Esophagus (tissue), 2 donors: ENCODE results near the gene TMEM117. TPM values are rescaled to one million over a fixed set of nuclear protein-coding genes. Genes with fewer than 3 reads are reported as not detected.
"Not testable (repeated sequence)": the region's sequence is repeated elsewhere in the genome, so short reads cannot be mapped to it uniquely, and the experiment has no call there.

Experiments used
- H3K27ac ChIP-seq, 2 donors: one replicate each; pipeline ENCODE4 v1.5.1; 2013; ENCODE audit warnings: low read depth in 2 of 2, mild to moderate bottlenecking in 2 of 2, inconsistent platforms in 1 of 2, low read length in 1 of 2, moderate library complexity in 1 of 2
- H3K27me3 ChIP-seq, 2 donors: one replicate each; pipeline ENCODE4 v1.6.1; 2013; ENCODE audit warnings: low read length in 2 of 2, control low read depth in 1 of 2, mild to moderate bottlenecking in 1 of 2; ENCODE audit not compliant: insufficient read depth in 2 of 2, control insufficient read depth in 1 of 2
- H3K36me3 ChIP-seq, 2 donors: one replicate each; pipeline ENCODE4 v1.6.1; 2013; ENCODE audit warnings: low read length in 1 of 2; ENCODE audit not compliant: control insufficient read depth in 2 of 2, insufficient read depth in 2 of 2
- H3K4me1 ChIP-seq, 2 donors: one replicate each; pipeline ENCODE4 v1.6.1; 2013; ENCODE audit warnings: low read length in 1 of 2; ENCODE audit not compliant: control insufficient read depth in 2 of 2, insufficient read depth in 2 of 2
- H3K4me3 ChIP-seq, 2 donors: one replicate each; pipeline ENCODE4 v1.5.1; 2013; ENCODE audit warnings: low read length in 2 of 2, mild to moderate bottlenecking in 2 of 2, low read depth in 1 of 2, moderate library complexity in 1 of 2
- H3K9me3 ChIP-seq, 2 donors: one replicate each; pipeline ENCODE4 v1.6.1; 2013; ENCODE audit warnings: mild to moderate bottlenecking in 2 of 2, low read depth in 1 of 2, low read length in 1 of 2, moderate library complexity in 1 of 2; ENCODE audit not compliant: control insufficient read depth in 2 of 2, insufficient read depth in 1 of 2
- WGBS, 2 donors: extraction: QIAGEN DNeasy Blood & Tissue Kit; methylation state at CpG; one replicate each; pipeline ENCODE4 v1.1.7; 2013; 5-methylcytosine and 5-hydroxymethylcytosine counted together
- polyA plus RNA-seq, 2 donors: library from polyadenylated mRNA; stranded (reverse); fragments of 200-250 nt; gene quantifications; one replicate each; pipeline ENCODE4 v1.2.3, GENCODE V29; 2013
- donor health status: healthy with polysubstance abuse.
- donor health status: Bipolar disorder and iron deficiency.

TMEM117 gene
- polyA plus RNA-seq, 2 donors = 5.2 to 6.6 TPM

- Histone ChIP-seq H3K4me3 (no peak overlapping the region), H3K36me3 (no peaks in the 10 kb centered on the region), H3K27ac (no peak overlapping the region), H3K4me1 (peaks cover 0 to 2% of the 10 kb centered on the region in 2 donors), H3K27me3 (no peaks in the 10 kb centered on the region), H3K9me3 (no peaks in the 10 kb centered on the region)
- WGBS, 2 donors = 75 to 80% methylated on average over 3 of the region's 3 CpGs
Observed at GRCh38 chr12:44025499-44025898, 189.6 kb downstream of the TMEM117 start.

- Histone ChIP-seq H3K36me3 (no peaks in the 10 kb centered on the region), H3K4me1 (peaks cover 0 to 2% of the 10 kb centered on the region in 2 donors), H3K9me3 (no peaks in the 10 kb centered on the region), H3K27me3 (no peaks in the 10 kb centered on the region), H3K4me3 (no peak overlapping the region), H3K27ac (no peak overlapping the region)
- WGBS, 2 donors = 89 to 95% methylated on average over 2 of the region's 2 CpGs
Observed at GRCh38 chr12:44026046-44026445, 190.2 kb downstream of the TMEM117 start.

GRCh38 chr12:44026926-44027325 lies 191.0 kb downstream of the TMEM117 start:
- H3K27me3 ChIP-seq, H3K9me3 ChIP-seq, H3K27ac ChIP-seq, H3K36me3 ChIP-seq, H3K4me1 ChIP-seq, H3K4me3 ChIP-seq: not testable (repeated sequence)
- WGBS, 2 donors = 89 to 96% methylated on average over 2 of the region's 2 CpGs

- H3K36me3 ChIP-seq = no peaks in the 10 kb centered on the region
- 88 to 92% methylated on average over 4 of the region's 4 CpGs for WGBS, 2 donors
- H3K27me3 ChIP-seq = no peaks in the 10 kb centered on the region
Observed at GRCh38 chr12:44029194-44029593, 193.3 kb downstream of the TMEM117 start.

GRCh38 chr12:44031472-44032185 lies 195.7 kb downstream of the TMEM117 start:
- Histone ChIP-seq H3K27me3 (no peaks in the 10 kb centered on the region), H3K36me3 (no peaks in the 10 kb centered on the region), H3K4me1 (peaks cover 0 to 2% of the 10 kb centered on the region in 2 donors), H3K4me3 (no peak overlapping the region), H3K9me3 (no peaks in the 10 kb centered on the region), H3K27ac (no peak overlapping the region)
- WGBS, 2 donors = 100% methylated on average over 1 of the region's 1 CpG

More at GRCh38 chr12:44029194-44029593, 193.3 kb downstream of the TMEM117 start:
- no peak overlapping the region for H3K4me3 ChIP-seq
- no peaks in the 10 kb centered on the region for H3K9me3 ChIP-seq
- no peak overlapping the region for H3K27ac ChIP-seq
- peaks cover 0 to 2% of the 10 kb centered on the region in 2 donors for H3K4me1 ChIP-seq

- peaks cover 0 to 3% of the 10 kb centered on the region in 2 donors for H3K9me3 ChIP-seq
- 89 to 93% methylated on average over 5 of the region's 5 CpGs for WGBS, 2 donors
- H3K27me3 ChIP-seq = no peaks in the 10 kb centered on the region
- H3K27ac ChIP-seq = no peak overlapping the region
- H3K4me3 ChIP-seq = no peak overlapping the region
- peaks cover 0 to 6% of the 10 kb centered on the region in 2 donors for H3K36me3 ChIP-seq
- no peaks in the 10 kb centered on the region for H3K4me1 ChIP-seq
Observed at GRCh38 chr12:44034906-44035305, 199.0 kb downstream of the TMEM117 start.

- H3K27me3 ChIP-seq = no peaks in the 10 kb centered on the region
- H3K4me1 ChIP-seq = no peaks in the 10 kb centered on the region
- H3K36me3 ChIP-seq = peaks cover 0 to 6% of the 10 kb centered on the region in 2 donors
- peaks cover 0 to 3% of the 10 kb centered on the region in 2 donors for H3K9me3 ChIP-seq
- 88 to 90% methylated on average over 7 of the region's 7 CpGs for WGBS, 2 donors
- H3K27ac ChIP-seq = no peak overlapping the region
- H3K4me3 ChIP-seq = no peak overlapping the region
Observed at GRCh38 chr12:44036875-44037443, 201.1 kb downstream of the TMEM117 start.

GRCh38 chr12:44038411-44038810 lies 202.5 kb downstream of the TMEM117 start:
- Histone ChIP-seq H3K27me3 (no peaks in the 10 kb centered on the region), H3K4me1 (no peaks in the 10 kb centered on the region), H3K4me3 (no peak overlapping the region), H3K36me3 (peaks cover 0 to 6% of the 10 kb centered on the region in 2 donors), H3K9me3 (peaks cover 0 to 3% of the 10 kb centered on the region in 2 donors), H3K27ac (no peak overlapping the region)
- WGBS, 2 donors = 78 to 82% methylated on average over 5 of the region's 5 CpGs

- not testable (repeated sequence) for H3K9me3 ChIP-seq, H3K4me3 ChIP-seq, H3K36me3 ChIP-seq, H3K27ac ChIP-seq, H3K27me3 ChIP-seq, H3K4me1 ChIP-seq
- 86% methylated on average over 2 of the region's 2 CpGs for WGBS, 2 donors
Observed at GRCh38 chr12:44044491-44044890, 208.6 kb downstream of the TMEM117 start.
